Superior temporal gyrus (tissue), 1 donor: Measurements from ENCODE around the gene HYKK.
"Not testable (repeated sequence)": the region's sequence is repeated elsewhere in the genome, so short reads cannot be mapped to it uniquely, and the experiment has no call there.

Source experiments
- DNase-seq: peaks from one replicate; pipeline ENCODE4 v3.0.0-alpha.2; 2016; ENCODE audit errors: extremely low spot score

HYKK gene

DNA sequence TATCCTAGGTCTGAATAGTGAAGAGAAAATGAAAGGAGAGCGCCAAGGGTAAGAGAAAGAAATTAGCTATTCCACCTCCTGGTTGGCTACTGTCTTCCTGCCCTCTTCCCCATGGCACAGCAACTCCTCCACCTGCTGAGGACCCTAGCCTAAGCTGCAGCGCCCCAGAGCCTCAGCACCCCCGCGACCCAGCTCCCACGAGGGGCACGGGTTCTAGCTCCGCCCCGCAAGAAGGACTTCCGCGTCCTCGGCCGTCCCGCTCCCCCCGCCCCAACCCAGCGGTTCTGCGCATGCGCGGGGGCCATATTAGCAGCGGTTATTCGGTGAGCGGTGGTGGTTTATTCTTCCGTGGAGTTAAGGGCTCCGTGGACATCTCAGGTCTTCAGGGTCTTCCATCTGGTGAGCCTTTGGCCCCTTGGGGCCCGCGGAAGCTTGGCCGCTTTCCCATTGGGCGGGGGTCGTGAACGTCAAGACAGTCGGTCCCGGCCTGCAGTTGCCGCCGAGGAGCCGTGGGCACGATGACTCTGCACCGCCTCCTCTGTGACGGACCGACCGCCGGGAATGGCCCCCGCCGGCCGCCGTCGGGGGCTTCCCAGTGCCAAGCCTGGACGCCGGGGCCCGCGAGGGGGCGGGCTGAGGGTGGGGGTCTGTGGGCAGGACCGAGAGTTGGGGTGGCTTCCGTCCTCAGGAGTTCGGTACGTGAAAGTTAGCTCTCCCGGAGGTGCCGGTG is 32.9 kb downstream of the HYKK start, which contains the start of gene PSMA4:
Gene PSMA4, plus strand, starts transcription at position 304 of the 730 bp plus-strand sequence. CDS start 1,484 bp downstream, outside the sequence.
- peak; percentile 92 for DNase-seq

DNA sequence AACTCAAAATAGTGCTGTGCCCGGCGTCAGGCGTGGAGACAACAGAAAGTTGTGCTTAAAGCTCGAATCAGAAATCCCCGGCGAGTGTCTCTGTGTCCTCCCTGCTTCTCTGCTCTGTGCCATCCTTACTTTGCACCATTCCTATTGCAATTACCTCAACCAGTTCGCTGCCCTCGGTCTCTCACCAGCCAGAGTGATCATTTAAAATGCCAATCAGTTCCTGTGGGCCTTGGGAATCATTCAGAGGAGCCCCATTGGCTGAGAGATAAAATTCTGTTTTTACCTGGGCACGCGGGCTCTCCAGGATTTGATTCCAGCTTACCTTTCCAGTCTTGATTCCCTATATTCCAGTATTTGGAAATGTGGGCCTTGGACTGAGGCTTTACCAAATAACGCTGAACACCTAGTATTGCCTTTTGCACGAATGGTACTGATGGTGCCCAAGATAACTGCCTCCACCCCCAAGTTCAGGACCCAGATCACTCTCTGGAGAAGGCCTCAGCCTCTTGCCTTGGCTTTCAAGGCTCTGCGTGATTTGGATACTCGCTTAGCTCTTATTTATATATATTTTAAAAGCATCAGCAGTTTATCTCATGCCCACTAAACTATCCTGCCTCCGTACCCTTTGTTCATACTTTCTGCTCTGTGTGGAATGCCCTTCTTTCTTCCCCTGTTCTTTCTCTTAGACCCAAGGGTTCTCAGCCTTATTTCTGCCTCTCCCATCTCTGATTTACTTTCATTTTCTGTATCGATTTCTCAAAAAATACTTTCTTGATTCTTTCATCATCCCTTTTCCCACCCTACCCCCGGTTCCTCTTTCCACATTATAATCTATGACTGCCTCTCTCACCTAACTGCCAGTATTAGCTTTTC is 33.7 kb downstream of the HYKK start:
- DNase-seq: no peak

DNA sequence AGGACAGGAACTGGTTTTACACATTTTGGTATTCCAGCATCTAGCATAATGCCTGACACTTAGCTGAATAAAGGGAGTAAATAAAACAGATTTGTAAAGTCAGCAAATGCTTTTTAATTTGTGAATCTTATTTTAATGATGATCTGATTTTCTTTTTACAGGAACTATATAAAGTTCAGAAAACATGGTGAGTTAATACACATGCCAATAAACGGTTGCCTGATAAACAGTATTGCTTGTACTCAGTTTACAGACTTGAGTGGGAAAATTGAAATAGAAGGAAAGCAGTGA is 34.3 kb downstream of the HYKK start:
- DNase-seq: no peak

DNA sequence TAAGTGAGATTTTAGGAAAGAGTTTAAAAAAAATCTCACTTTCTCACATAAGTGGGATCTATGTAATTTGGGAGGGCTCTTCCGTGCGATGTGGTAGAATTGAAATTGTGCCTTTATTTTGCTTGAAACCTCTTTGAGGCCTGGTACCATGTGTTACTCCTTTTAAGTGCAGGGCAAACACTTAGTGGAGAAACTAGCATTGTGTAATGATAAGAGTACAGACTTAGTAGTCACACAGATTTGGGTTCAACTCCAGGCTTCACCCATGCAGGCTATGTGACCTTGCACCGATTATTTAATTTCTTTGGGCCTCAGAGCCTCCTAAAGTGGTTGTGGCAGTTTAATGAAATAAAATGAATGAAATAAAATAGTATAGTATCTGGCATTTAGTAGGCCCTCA is 35.3 kb downstream of the HYKK start:
- DNase-seq: no peak

DNA sequence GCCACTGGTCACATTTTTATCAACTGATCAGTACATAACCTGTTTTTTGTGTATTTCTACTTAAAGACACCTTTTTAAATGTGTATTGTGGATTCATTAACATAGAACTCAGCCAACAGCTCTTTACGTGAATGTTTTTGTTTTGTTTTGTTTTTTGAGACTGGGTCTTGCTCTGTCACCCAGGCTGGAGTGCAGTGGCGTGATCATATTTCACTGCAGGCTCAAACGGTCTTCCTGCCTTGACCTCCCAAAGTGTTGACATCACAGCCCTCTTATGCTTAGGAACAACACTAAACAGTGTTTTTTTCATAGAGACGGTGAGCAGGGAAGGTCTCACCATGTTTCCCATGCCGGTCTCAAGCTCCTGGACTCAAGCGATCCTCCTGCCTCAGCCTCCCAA is 42.8 kb downstream of the HYKK start:
- no peak for DNase-seq

DNA sequence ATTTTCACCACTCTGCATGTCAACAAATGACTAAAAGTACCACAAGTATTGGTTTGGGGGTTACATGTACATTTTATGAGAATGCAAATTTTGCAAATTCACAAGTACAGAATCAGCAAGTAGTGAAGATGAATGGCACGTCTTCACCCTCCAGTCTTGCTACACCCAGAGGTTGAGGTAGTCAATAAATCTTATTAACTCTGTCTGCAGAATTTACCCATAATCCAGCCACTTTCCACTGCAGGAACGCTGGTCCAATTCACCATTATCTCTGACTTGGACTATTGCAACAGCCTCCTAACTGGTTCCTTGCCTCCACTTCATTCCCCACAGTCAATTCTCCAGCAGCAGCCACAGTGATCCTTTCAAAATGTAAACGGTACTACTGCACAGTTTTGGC is 43.4 kb downstream of the HYKK start:
- no peak for DNase-seq

DNA sequence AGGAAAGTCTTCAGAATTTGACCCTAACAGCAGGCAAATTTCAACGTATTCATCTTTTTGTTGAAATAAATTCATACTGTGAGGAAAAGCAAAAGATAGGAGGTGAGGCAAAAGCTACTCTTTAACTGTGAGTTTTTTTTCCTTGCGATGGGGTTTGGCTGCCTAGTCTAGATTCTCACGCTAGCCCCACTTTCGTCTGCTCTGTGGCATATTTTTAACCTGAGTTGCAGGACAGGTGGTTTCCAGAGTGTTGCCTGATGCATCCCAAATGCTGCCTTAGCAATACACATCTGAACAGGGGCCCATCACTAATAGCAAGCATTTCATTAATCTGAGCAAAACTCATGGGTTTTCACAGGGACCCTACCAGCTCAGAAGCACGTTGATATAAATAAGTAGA is 44.5 kb downstream of the HYKK start:
- no peak for DNase-seq

DNA sequence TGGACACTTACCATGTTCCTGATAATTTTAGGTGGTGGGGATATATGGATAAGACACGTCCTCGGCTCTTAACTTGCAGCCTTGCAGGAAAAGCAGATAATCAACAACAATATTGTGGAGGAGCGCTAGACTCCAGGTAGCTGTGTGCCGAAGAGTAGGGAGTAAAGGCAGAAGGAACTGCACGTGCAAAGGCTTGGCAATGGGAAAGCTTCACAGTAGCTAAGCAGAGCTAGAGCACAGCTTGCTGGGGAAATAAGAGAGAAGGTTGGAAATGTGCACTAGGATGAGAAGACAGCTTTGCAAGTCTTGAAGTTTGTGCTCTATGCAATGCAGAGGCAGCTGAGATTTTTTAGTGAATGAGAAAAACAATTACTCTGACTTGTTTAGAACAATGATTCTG is 45.2 kb downstream of the HYKK start:
- no peak for DNase-seq

DNA sequence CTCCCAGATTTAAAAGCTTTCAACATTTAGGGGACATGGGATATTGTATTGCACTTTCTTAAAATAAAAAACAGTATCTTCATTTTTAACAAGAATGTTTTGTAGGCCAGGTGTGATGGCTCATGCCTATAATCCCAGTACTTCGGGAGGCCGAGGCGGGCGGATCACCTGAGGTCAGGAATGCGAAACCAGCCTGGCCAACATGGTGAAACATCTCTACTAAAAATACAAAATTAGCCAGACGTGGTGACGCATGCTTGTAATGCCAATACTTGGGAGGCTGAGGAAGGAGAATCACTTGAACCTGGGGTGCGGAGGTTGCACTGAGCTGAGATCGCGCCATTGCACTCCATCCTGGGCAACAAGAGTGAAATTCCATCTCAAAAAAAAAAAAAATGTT is 52.8 kb downstream of the HYKK start:
- not testable (repeated sequence) for DNase-seq

DNA sequence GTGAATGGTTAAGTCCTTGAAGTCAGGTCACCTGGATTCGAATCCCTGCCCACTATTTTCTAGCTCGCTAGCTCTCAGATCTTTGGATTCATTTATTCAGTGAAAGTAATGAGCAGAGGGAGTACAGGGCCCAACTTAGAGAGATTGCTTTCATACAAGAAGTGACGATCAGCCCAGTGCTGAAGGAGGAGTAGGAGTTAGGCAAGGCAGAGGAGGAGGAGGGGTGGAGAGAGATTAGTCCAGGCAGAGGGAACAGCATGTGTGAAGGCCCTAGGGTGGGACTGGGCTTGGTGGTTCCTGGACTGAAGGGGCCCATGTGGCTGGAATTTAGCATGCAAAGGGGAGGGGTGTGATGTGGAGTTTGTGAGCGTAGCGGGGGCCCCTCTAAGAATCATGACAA is 54.1 kb downstream of the HYKK start:
- DNase-seq: no peak

DNA sequence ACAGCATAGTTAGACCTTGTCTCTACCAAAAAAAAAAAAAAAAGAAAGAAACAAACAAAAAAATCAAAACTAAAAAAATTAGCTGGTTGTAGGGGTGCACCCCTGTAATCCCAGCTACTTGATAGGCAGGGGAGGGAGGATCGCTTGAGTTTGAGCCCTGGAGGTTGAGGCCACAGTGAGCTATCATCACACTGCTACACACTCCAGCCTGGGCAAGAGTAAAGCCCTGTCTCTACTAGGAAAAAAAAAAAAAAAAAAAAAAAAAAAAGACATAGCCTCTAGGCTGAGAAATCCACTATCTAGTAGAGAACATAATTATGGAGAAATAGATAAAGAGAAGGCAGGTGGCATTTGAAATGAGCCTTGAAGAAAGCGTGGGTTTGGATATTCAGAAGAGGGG is 55.7 kb downstream of the HYKK start:
- no peak for DNase-seq

DNA sequence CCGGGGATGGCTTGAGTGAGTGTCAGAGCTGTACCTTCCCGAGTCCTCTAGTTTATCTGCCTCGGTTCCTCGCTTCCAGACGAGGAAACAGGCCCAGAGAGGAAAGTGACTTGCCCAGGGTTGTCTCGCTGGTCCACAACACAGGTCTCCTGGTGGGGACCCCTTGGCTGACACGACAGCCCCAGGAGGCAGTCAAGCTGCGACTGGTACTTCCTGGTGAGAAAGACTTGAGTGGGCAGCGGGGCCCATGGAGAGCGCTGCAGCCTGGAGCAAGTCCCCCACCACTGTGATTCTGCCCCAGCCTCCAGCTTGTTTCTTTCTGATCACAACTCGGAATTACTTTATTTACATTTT is 57.3 kb downstream of the HYKK start:
- no peak for DNase-seq

DNA sequence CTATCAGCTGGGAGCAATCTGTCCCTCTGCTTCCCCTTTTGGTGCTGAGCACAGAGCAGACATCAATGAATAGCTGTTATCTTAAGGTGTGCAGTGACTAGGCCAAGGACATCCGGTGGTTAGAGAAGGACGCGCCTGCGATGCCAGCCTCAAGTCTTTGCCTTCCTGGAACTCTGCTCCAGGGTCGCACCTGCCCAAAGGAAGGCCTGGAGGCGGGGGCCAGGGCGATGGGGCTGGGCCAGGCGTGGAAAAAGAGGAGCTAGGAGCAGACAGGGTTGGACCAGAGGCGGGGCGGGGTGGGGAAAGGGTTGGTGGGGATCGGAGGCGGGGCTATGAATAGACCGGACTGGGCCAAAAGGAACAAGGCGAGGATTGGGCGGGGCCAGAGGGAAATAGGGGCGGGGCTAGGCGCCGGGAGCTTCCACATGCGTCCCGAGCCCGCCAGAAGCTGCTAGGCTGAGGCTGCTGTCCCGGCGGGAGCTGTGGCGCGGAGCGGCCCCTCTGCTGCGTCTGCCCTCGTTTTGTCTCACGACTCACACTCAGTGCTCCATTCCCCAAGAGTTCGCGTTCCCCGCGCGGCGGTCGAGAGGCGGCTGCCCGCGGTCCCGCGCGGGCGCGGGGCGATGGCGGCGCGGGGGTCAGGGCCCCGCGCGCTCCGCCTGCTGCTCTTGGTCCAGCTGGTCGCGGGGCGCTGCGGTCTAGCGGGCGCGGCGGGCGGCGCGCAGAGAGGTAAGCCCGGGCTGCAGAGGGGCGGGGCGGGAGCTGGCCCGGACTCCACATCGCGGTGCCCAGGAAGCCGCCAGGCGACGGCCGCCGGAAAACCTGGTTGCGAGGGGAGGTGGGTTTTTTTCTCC is 57.9 kb downstream of the HYKK start, which contains the start of gene CHRNA5:
Gene CHRNA5, plus strand, starts transcription at position 424 of the 854 bp plus-strand sequence. Its CDS starts 200 bp downstream, at position 624.
- DNase-seq: no peak

DNA sequence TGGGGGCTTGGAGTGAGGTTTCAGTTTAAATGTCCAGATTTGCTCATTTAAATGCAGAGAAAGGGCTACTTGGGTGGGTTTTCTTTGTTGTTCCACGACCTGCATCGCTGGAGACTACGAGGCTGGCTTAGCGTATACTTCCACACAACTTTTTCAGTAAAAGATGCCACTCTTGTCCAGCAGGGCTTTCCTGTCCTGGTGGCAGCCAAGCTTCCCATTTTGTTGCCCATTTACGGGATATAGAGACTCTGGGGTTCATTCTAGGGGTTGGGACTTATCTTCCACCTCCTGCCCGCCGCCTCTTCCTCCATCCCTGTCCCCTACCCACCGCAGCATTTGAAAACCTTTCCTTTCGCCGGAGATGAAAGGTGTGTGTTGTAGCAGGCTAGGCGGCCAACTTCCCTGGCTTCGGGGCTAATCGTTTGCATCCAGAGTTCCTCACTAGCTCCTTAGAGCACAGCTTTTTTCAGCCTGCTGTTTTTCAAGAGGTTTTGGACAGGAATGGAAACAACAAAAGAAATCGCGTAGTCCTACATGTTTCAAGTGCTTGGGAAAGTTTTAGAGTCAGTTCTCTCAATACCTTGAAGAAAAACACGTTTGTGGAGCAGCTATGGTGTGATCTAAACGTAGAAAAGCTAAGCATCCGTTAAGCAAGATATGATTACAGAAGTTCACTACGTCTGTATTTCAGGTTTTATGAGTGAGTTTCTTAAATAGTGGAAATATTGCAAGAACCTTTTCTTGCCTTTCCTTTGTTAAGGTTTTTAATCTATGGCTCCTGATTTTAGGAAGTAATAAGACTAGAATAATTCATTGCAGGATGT is 58.8 kb downstream of the HYKK start:
- no peak for DNase-seq

DNA sequence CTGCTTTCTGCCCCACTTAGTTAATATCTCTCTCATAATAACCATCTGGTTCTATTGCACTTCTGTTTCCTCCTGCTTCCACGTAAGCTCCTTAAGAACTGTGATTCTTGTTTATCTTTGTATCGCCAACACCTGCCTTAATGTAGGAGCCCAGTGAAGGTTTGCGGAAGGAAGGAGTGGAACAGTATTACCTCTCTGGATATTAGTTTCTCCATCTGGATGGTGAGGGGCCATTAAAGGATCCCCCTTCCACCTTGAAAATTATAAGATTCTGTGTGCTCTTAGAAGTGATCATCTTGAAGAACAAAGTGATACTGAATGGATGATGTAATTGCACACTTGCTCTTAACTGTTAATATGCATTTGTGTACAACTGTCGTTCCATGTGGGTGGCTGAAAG is 60.2 kb downstream of the HYKK start:
- DNase-seq: no peak

DNA sequence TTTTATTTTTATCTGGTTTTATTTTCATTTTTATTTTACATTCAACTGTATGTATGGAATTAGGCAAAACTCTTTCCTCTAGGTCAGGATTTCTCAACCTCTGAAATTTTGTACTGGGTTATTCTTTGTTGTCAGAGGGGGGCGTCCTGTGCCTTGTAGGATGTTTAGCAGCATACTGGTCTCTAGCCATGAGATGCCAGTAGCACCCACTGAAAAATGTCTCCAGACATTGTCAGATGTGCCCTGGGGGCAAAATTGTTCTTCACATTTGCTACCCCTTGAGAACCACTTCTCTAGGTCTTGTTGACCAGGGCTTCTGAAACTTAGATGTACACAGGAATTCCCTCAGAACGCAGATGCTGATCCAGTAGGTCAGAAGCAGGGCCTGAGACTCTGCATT is 63.3 kb downstream of the HYKK start:
- no peak for DNase-seq

DNA sequence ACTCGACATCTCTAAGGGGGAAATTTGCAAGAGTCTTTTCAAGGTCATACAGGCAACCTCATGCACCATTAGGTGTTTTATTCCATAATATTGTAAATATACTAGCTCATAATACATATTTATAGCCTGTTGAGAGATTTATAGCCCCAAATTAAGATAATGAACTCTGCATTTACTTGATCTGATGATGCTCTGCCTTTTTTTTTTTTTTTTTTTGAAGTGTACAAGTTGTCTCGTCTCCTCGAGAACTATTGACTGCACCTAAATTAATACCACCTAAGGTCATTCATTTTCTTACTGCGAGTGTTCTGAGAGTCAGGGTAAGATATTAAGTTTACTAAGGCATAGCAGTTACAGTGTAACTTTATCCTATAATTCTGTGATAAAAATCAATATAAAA is 64.0 kb downstream of the HYKK start:
- DNase-seq: no peak

DNA sequence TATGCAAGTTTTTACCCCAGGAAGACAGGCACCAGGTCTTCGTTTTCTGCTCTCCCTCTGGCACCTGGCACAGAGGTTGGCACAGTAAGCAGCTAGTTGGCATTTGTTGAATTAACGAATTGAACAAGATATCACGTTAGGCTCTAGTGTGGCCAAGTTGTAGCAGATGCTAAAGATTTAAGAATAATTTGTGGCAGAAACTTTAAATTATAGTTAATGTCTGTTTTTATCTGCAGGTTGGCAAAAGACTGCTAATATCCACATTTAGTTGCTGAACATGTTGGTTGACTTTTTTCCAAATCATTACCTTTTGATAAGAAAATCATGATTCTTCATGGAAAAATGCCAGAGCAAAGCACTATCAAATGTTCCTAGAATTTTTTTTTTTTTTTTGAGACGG is 66.0 kb downstream of the HYKK start:
- DNase-seq: no peak

DNA sequence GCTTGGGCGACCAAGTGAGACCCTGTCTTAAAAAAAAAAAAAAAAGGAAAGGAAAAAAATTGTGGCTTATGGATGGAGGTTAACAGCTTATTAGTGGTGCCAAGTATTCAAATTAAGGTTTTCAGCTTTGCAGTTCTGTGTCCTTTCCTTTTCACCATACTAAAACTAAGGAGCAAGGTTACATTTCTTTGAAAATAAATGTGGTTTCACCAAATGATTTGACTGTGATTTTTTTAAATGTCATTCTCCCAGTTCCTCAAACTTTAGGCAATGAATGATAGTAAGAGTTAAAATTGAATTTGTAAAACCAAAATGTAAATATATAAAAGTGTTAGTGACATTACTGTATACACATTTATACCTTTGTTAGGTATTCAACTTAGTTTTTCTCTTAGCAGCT is 67.6 kb downstream of the HYKK start:
- DNase-seq: no peak
